22Rv1 (cell line): ENCODE measurements around the gene PADI4.

Experiments used
- H3K27ac ChIP-seq: fragments of 450-650 bp; 2 replicates; pipeline ENCODE4 v1.5.1; 2017
- CTCF ChIP-seq: fragments of 450-650 bp; IDR thresholded peaks from 2 replicates; pipeline ENCODE4 v1.5.1; 2017; ENCODE audit warnings: mild to moderate bottlenecking
- ZFX ChIP-seq: fragments of 450-650 bp; IDR thresholded peaks from 2 replicates; pipeline ENCODE4 v1.6.1; 2017; ENCODE audit warnings: antibody characterized with exemption, borderline replicate concordance

The PADI4 gene

GRCh38 chr1:17276568-17276967 lies 31.4 kb upstream of the PADI4 start:
- no peak overlapping the region for H3K27ac ChIP-seq
- TF ChIP-seq CTCF (no peak), ZFX (no peak)

- no peak overlapping the region for H3K27ac ChIP-seq
These were observed 30.4 kb upstream of the PADI4 start for GRCh38 chr1:17277511-17278159.

GRCh38 chr1:17278996-17279830 lies 28.8 kb upstream of the PADI4 start:
- TF ChIP-seq ZFX (no peak), CTCF (no peak)
- H3K27ac ChIP-seq, result no peak overlapping the region

More at GRCh38 chr1:17277511-17278159, 30.4 kb upstream of the PADI4 start:
- TF ChIP-seq ZFX (no peak), CTCF (no peak)

- TF ChIP-seq CTCF (no peak), ZFX (no peak)
- H3K27ac ChIP-seq, result no peak overlapping the region
These were observed 27.6 kb upstream of the PADI4 start for GRCh38 chr1:17280436-17280835.

GRCh38 chr1:17280894-17281293 lies 27.1 kb upstream of the PADI4 start:
- no peak overlapping the region for H3K27ac ChIP-seq
- no peak for TF ChIP-seq ZFX
- TF ChIP-seq CTCF, result no peak

- TF ChIP-seq CTCF (no peak), ZFX (no peak)
- H3K27ac ChIP-seq, result no peak overlapping the region
These were observed 26.2 kb upstream of the PADI4 start for GRCh38 chr1:17281775-17282181.

GRCh38 chr1:17282836-17283235 lies 25.2 kb upstream of the PADI4 start:
- no peak overlapping the region for H3K27ac ChIP-seq
- TF ChIP-seq ZFX (no peak), CTCF (no peak)
